ENCODE results near the gene SAMD13.

DNA sequence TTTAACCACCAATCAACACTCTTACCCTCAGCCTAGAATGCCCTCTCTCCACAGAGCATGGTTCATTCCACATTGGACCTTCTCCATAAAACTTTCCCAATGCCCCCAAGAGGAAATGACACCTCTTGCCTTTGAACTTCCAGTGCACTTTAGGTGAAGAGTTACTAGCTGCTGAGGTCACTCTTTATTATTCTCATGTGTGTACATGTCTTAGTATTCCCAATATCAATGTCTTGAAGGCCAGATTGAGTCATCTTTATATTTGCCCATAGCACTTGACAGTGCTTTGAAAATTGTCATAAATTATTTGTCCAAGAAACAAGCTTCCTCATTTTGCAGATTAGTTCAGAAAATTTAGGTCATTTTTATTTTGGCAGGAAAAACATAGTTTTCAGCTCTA, 88.7 kb downstream of the SAMD13 start:
- TF ChIP-seq EGR1 (IDR thresholded peaks at IDR 0.05; ENCODE audit: low read depth in 2 of 2) (no peak), JUND (IDR thresholded peaks at IDR 0.05) (no peak), YY1 (IDR thresholded peaks at IDR 0.05) (no peak), RAD21 (IDR thresholded peaks at IDR 0.05) (no peak)
- TF ChIP-seq, protein P1, sequence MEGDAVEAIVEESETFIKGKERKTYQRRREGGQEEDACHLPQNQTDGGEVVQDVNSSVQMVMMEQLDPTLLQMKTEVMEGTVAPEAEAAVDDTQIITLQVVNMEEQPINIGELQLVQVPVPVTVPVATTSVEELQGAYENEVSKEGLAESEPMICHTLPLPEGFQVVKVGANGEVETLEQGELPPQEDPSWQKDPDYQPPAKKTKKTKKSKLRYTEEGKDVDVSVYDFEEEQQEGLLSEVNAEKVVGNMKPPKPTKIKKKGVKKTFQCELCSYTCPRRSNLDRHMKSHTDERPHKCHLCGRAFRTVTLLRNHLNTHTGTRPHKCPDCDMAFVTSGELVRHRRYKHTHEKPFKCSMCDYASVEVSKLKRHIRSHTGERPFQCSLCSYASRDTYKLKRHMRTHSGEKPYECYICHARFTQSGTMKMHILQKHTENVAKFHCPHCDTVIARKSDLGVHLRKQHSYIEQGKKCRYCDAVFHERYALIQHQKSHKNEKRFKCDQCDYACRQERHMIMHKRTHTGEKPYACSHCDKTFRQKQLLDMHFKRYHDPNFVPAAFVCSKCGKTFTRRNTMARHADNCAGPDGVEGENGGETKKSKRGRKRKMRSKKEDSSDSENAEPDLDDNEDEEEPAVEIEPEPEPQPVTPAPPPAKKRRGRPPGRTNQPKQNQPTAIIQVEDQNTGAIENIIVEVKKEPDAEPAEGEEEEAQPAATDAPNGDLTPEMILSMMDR (IDR thresholded peaks at IDR 0.05; ENCODE audit: low read depth, low read length, missing input control) = no peak
- TF ChIP-seq, protein P2, sequence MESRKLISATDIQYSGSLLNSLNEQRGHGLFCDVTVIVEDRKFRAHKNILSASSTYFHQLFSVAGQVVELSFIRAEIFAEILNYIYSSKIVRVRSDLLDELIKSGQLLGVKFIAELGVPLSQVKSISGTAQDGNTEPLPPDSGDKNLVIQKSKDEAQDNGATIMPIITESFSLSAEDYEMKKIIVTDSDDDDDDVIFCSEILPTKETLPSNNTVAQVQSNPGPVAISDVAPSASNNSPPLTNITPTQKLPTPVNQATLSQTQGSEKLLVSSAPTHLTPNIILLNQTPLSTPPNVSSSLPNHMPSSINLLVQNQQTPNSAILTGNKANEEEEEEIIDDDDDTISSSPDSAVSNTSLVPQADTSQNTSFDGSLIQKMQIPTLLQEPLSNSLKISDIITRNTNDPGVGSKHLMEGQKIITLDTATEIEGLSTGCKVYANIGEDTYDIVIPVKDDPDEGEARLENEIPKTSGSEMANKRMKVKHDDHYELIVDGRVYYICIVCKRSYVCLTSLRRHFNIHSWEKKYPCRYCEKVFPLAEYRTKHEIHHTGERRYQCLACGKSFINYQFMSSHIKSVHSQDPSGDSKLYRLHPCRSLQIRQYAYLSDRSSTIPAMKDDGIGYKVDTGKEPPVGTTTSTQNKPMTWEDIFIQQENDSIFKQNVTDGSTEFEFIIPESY (IDR thresholded peaks at IDR 0.05) = no peak
- TF ChIP-seq, protein P3, sequence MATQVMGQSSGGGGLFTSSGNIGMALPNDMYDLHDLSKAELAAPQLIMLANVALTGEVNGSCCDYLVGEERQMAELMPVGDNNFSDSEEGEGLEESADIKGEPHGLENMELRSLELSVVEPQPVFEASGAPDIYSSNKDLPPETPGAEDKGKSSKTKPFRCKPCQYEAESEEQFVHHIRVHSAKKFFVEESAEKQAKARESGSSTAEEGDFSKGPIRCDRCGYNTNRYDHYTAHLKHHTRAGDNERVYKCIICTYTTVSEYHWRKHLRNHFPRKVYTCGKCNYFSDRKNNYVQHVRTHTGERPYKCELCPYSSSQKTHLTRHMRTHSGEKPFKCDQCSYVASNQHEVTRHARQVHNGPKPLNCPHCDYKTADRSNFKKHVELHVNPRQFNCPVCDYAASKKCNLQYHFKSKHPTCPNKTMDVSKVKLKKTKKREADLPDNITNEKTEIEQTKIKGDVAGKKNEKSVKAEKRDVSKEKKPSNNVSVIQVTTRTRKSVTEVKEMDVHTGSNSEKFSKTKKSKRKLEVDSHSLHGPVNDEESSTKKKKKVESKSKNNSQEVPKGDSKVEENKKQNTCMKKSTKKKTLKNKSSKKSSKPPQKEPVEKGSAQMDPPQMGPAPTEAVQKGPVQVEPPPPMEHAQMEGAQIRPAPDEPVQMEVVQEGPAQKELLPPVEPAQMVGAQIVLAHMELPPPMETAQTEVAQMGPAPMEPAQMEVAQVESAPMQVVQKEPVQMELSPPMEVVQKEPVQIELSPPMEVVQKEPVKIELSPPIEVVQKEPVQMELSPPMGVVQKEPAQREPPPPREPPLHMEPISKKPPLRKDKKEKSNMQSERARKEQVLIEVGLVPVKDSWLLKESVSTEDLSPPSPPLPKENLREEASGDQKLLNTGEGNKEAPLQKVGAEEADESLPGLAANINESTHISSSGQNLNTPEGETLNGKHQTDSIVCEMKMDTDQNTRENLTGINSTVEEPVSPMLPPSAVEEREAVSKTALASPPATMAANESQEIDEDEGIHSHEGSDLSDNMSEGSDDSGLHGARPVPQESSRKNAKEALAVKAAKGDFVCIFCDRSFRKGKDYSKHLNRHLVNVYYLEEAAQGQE (IDR thresholded peaks at IDR 0.05) = no peak
